ENCODE results near the gene PAX9. TPM values are rescaled to one million over a fixed set of nuclear protein-coding genes. Genes with fewer than 3 reads are reported as not detected.

PAX9 gene
- total and polyA plus RNA-seq, 2 of the 13 experiments (the other 11 are each of a cell fraction or from before 2014, with no cell fraction given): 0.03 TPM; not detected in 1

DNA sequence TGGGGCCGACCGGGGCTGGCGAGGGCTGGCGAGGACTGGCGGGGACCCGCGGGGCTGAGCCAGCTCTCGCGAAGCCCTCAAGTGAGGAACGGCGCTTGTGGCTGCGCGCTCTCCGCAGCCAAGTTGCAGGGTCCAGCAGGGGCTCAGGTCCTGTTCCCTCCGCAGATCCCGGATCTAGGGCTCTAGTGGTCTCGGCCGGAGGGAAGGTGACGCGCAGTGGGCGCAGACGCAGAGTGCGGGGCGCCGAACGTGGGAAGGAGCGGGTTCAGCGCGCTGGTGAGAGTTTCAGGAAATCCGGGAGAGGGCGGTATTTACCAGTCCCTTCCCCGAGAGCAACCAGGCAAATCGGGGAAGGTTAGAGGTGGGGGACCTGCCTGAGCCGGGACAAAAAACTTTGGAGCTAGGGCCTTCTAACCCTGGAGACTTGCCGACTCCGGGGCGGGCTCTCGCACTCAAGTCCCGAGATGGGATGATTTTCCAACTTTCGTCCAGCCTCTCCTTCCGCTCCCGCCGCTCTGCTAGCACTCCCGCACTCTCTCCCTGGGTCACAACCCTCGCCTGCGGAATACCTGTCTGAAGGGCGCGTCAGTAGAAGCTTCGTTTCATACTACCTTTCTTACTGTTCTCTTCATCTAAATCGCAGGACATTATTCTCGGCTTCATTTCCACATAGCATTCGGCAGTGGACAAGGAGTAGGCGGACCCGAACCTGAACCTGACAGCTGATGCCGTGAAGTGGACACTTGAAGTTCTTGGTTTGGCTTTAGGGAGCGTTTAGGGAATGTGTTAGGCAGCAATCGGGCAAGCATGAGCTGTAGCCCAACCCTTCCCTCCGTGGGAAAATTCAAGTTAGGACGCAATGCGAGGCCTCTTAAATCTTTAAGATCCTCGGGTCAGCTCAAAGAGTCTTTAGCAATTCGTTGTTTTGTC lies 13.6 kb upstream of the PAX9 start (continued):
- TF ChIP-seq, protein P1, sequence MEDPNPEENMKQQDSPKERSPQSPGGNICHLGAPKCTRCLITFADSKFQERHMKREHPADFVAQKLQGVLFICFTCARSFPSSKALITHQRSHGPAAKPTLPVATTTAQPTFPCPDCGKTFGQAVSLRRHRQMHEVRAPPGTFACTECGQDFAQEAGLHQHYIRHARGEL (CRISPR knock-in tag; IDR thresholded peaks at IDR 0.05): peak; percentile 68; the same call in 1 of the 2 replicates
- TF ChIP-seq, protein P2, sequence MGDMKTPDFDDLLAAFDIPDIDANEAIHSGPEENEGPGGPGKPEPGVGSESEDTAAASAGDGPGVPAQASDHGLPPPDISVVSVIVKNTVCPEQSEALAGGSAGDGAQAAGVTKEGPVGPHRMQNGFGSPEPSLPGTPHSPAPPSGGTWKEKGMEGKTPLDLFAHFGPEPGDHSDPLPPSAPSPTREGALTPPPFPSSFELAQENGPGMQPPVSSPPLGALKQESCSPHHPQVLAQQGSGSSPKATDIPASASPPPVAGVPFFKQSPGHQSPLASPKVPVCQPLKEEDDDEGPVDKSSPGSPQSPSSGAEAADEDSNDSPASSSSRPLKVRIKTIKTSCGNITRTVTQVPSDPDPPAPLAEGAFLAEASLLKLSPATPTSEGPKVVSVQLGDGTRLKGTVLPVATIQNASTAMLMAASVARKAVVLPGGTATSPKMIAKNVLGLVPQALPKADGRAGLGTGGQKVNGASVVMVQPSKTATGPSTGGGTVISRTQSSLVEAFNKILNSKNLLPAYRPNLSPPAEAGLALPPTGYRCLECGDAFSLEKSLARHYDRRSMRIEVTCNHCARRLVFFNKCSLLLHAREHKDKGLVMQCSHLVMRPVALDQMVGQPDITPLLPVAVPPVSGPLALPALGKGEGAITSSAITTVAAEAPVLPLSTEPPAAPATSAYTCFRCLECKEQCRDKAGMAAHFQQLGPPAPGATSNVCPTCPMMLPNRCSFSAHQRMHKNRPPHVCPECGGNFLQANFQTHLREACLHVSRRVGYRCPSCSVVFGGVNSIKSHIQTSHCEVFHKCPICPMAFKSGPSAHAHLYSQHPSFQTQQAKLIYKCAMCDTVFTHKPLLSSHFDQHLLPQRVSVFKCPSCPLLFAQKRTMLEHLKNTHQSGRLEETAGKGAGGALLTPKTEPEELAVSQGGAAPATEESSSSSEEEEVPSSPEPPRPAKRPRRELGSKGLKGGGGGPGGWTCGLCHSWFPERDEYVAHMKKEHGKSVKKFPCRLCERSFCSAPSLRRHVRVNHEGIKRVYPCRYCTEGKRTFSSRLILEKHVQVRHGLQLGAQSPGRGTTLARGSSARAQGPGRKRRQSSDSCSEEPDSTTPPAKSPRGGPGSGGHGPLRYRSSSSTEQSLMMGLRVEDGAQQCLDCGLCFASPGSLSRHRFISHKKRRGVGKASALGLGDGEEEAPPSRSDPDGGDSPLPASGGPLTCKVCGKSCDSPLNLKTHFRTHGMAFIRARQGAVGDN (CRISPR knock-in tag; IDR thresholded peaks at IDR 0.05): peak; percentile 79
- TF ChIP-seq ZNF33A (CRISPR knock-in tag; IDR thresholded peaks at IDR 0.05; ENCODE audit: borderline replicate concordance) (no peak), RAD51 (IDR thresholded peaks at IDR 0.05; ENCODE audit: borderline replicate concordance) (no peak), HNRNPL (IDR thresholded peaks at IDR 0.05; ENCODE audit: low read depth, low read length) (no peak), ZBTB4 (CRISPR knock-in tag; IDR thresholded peaks at IDR 0.05; ENCODE audit: borderline replicate concordance) (peak; percentile 70; the same call in 1 of the 2 replicates), ZNF564 (CRISPR knock-in tag; IDR thresholded peaks at IDR 0.05) (0 out of 2 replicates have a peak, but pooled peaks have one; percentile 18), KLF13 (CRISPR knock-in tag; IDR thresholded peaks at IDR 0.05) (no peak), SMYD3 (CRISPR knock-in tag; IDR thresholded peaks at IDR 0.05) (no peak), ZNF577 (CRISPR knock-in tag; IDR thresholded peaks at IDR 0.05; ENCODE audit: borderline replicate concordance, low read depth) (no peak), ZNF441 (CRISPR knock-in tag; IDR thresholded peaks at IDR 0.05; ENCODE audit: borderline replicate concordance) (no peak), ZNF10 (CRISPR knock-in tag; IDR thresholded peaks at IDR 0.05; ENCODE audit: borderline replicate concordance, low read depth) (no peak)
- TF ChIP-seq, protein P3, sequence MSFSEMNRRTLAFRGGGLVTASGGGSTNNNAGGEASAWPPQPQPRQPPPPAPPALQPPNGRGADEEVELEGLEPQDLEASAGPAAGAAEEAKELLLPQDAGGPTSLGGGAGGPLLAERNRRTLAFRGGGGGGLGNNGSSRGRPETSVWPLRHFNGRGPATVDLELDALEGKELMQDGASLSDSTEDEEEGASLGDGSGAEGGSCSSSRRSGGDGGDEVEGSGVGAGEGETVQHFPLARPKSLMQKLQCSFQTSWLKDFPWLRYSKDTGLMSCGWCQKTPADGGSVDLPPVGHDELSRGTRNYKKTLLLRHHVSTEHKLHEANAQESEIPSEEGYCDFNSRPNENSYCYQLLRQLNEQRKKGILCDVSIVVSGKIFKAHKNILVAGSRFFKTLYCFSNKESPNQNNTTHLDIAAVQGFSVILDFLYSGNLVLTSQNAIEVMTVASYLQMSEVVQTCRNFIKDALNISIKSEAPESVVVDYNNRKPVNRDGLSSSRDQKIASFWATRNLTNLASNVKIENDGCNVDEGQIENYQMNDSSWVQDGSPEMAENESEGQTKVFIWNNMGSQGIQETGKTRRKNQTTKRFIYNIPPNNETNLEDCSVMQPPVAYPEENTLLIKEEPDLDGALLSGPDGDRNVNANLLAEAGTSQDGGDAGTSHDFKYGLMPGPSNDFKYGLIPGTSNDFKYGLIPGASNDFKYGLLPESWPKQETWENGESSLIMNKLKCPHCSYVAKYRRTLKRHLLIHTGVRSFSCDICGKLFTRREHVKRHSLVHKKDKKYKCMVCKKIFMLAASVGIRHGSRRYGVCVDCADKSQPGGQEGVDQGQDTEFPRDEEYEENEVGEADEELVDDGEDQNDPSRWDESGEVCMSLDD (CRISPR knock-in tag; IDR thresholded peaks at IDR 0.05; ENCODE audit: borderline replicate concordance): no peak

Measured in HepG2 (cell line).